Endothelial cell of umbilical vein (primary cell): ENCODE results near the gene PRDM16. TPM values are rescaled to one million over a fixed set of nuclear protein-coding genes. Genes with fewer than 3 reads are reported as not detected.

ENCODE experiments used
- BruUV-seq: library from RNA; stranded (reverse); fragments of 400-500 nt; replicated peaks from 2 replicates; lab custom pipeline; 2021; lab: Mats Ljungman, UMichigan
- CTCF ChIA-PET: fragments of 300-600, 350-600 bp; sonication (Branson Sonifier 250); formaldehyde crosslinking; loops from one replicate; lab custom pipeline; 2021; ENCODE audit warnings: antibody characterized with exemption, inconsistent platforms; lab: Charles Lee
- POLR2A ChIA-PET: fragments of 300-600, 350-600 bp; sonication (Branson Sonifier 250); formaldehyde crosslinking; loops from one replicate; lab custom pipeline; 2021; ENCODE audit warnings: antibody characterized with exemption, inconsistent platforms; lab: Charles Lee
- DNase-seq: peaks from one replicate; pipeline ENCODE4 v3.0.0-alpha.2; 2011; ENCODE audit warnings: low read depth, low spot score
- FAIRE-seq: peaks from 2 replicates; lab custom pipeline; 2011; peaks lifted over from hg19 to GRCh38; lab: Jason Lieb, UNC
- H2AFZ ChIP-seq: 2 replicates; pipeline ENCODE4 v1.6.0; 2012; ENCODE audit warnings: low read depth, low read length, control low read depth, inconsistent platforms
- H3K27ac ChIP-seq: 2 replicates; pipeline ENCODE4 v1.5.1; 2011; ENCODE audit warnings: low read depth, mild to moderate bottlenecking, control low read depth, low read length, moderate library complexity; ENCODE audit not compliant: insufficient read depth
- H3K27me3 ChIP-seq, 2 experiments: 2 replicates each; pipeline versions ENCODE4 v1.6.0 to v1.6.1; 2011; ENCODE audit warnings: low read length in 2 of 2, mixed read lengths in 1 of 2; ENCODE audit not compliant: control insufficient read depth in 2 of 2, insufficient read depth in 2 of 2
- H3K36me3 ChIP-seq, 2 experiments: 2 replicates in 1 of 2; 3 replicates in 1 of 2; pipeline ENCODE4 v1.5.1; 2011; ENCODE audit warnings: low read length in 2 of 2, mild to moderate bottlenecking in 1 of 2, moderate library complexity in 1 of 2; ENCODE audit not compliant: control insufficient read depth in 2 of 2, insufficient read depth in 2 of 2; ENCODE audit errors: extremely low read depth in 1 of 2
- H3K4me1 ChIP-seq: 3 replicates; pipeline ENCODE4 v1.5.1; 2011; ENCODE audit warnings: mild to moderate bottlenecking, low read length; ENCODE audit not compliant: control insufficient read depth, insufficient read depth; ENCODE audit errors: extremely low read depth
- H3K4me2 ChIP-seq: 2 replicates; pipeline ENCODE4 v1.6.1; 2011; ENCODE audit warnings: low read length, control low read depth, mixed read lengths; ENCODE audit not compliant: insufficient read depth
- H3K4me3 ChIP-seq, 3 experiments: fragments of 200-600 bp in 1 of 3; sonication (generic), shearing (Covaris generic) in 1 of 3; replicated peaks in 1 of 3; 2 replicates each; pipeline ENCODE4 v1.5.1; 2011 to 2016; ENCODE audit warnings: control low read depth in 3 of 3, low read length in 3 of 3, mild to moderate bottlenecking in 2 of 3, inconsistent platforms in 1 of 3, low read depth in 1 of 3, moderate library complexity in 1 of 3; ENCODE audit not compliant: insufficient read depth in 1 of 3
- H3K79me2 ChIP-seq: 2 replicates; pipeline ENCODE4 v1.6.0; 2012; ENCODE audit warnings: low read length, inconsistent platforms; ENCODE audit not compliant: control insufficient read depth, insufficient read depth
- H3K9ac ChIP-seq: replicated peaks from 2 replicates; pipeline ENCODE3; 2011; ENCODE audit warnings: low read length, control low read depth; ENCODE audit not compliant: insufficient read depth; ENCODE audit errors: extremely low read depth
- H3K9me1 ChIP-seq: replicated peaks from 3 replicates; pipeline ENCODE4 v1.6.0; 2011; ENCODE audit warnings: mild to moderate bottlenecking, low read length; ENCODE audit not compliant: control insufficient read depth, insufficient read depth; ENCODE audit errors: extremely low read depth
- H3K9me3 ChIP-seq: replicated peaks from 2 replicates; pipeline ENCODE4 v1.5.1; 2012; ENCODE audit warnings: low read length, inconsistent platforms; ENCODE audit not compliant: control insufficient read depth, insufficient read depth
- H4K20me1 ChIP-seq: replicated peaks from 2 replicates; pipeline ENCODE3; 2011; ENCODE audit warnings: mild to moderate bottlenecking, low read length; ENCODE audit not compliant: control insufficient read depth, insufficient read depth; ENCODE audit errors: extremely low read depth
- EZH2 ChIP-seq: IDR thresholded peaks from 2 replicates; pipeline ENCODE4 v1.6.1; 2012; ENCODE audit warnings: borderline replicate concordance, low read depth, mild to moderate bottlenecking, moderate library complexity, low read length, inconsistent platforms; ENCODE audit not compliant: severe bottlenecking
- FOS ChIP-seq: IDR thresholded peaks from 2 replicates; pipeline ENCODE4 v1.6.1; 2011; ENCODE audit warnings: mild to moderate bottlenecking, low read length, moderate library complexity, borderline replicate concordance; ENCODE audit not compliant: insufficient read depth
- GATA2 ChIP-seq: IDR thresholded peaks from 2 replicates; pipeline ENCODE4 v1.7.0; 2011; ENCODE audit warnings: low read depth, mild to moderate bottlenecking, moderate library complexity, mixed read lengths, low read length; ENCODE audit not compliant: insufficient read length, insufficient read depth
- JUN ChIP-seq: IDR thresholded peaks from 2 replicates; pipeline ENCODE4 v1.6.1; 2011; ENCODE audit warnings: borderline replicate concordance, low read depth; ENCODE audit not compliant: insufficient read length, insufficient read depth
- MAX ChIP-seq: IDR thresholded peaks from 2 replicates; pipeline ENCODE4 v1.6.1; 2011; ENCODE audit not compliant: insufficient read depth, insufficient read length
- MYC ChIP-seq: IDR thresholded peaks from one replicate; pipeline ENCODE4 v1.6.1; 2011; ENCODE audit warnings: mild to moderate bottlenecking, low read depth, low read length
- POLR2A ChIP-seq: IDR thresholded peaks from 2 replicates; pipeline ENCODE4 v1.6.1; 2012; ENCODE audit warnings: low read depth, mild to moderate bottlenecking, control low read depth, low read length
- POLR2AphosphoS5 ChIP-seq: IDR thresholded peaks from 2 replicates; pipeline ENCODE4 v1.6.1; 2012; ENCODE audit warnings: low read depth, mild to moderate bottlenecking, control low read depth, low read length, moderate library complexity; ENCODE audit not compliant: insufficient read depth
- dilution Hi-C: fragments of 300-500 bp; cut with MboI; formaldehyde crosslinking; loops from one replicate; pipeline ENCODE4 v1.15.0; 2019; ENCODE audit warnings: low sequenced_read_pairs; ENCODE audit not compliant: extremely low pct_ligation_motif_present
- intact Hi-C: fragments of 100-400 bp; cut with micrococcal nuclease; formaldehyde crosslinking; loops from one replicate; pipeline ENCODE4 v1.10.0; 2022
- polyA plus RNA-seq, 4 experiments: library from polyadenylated mRNA; depleted of rRNA in 3 of 4; stranded (reverse) in 3 of 4; unstranded in 1 of 4; fragments of >200 nt; gene quantifications; 2 replicates each; pipeline versions ENCODE4 v1.2.1 to v1.2.3, GENCODE V29; 2011 to 2012; ENCODE audit warnings: missing spikeins in 1 of 4
- total RNA-seq: library from RNA; stranded (reverse); gene quantifications from 2 replicates; pipeline ENCODE4 v1.2.3, GENCODE V29; 2021
- TF ChIP-seq, protein P1 (sequence below), 2 donors: IDR thresholded peaks; 1 replicate in 1 of 2; 2 replicates in 1 of 2; pipeline ENCODE4 v1.5.1; 2011; ENCODE audit warnings: low read length in 2 of 2, mild to moderate bottlenecking in 2 of 2, moderate library complexity in 2 of 2, control low read depth in 1 of 2, inconsistent platforms in 1 of 2, low read depth in 1 of 2; ENCODE audit not compliant: insufficient read depth in 1 of 2; ENCODE audit errors: extremely low read depth in 1 of 2

PRDM16 gene
- total and polyA plus RNA-seq, 2 donors (not counting 3 experiments of a cell fraction or from before 2014, with no cell fraction given) = not detected

- Histone ChIP-seq H2AFZ (no peak overlapping the region), H3K36me3 (no peaks in the 10 kb centered on the region), H3K4me2 (no peak overlapping the region), H3K9ac (no peak overlapping the region), H3K4me3 (no peak overlapping the region), H3K79me2 (no peaks in the 10 kb centered on the region), H3K9me3 (no peaks in the 10 kb centered on the region), H3K4me1 (no peaks in the 10 kb centered on the region), H3K9me1 (no peaks in the 10 kb centered on the region), H3K27me3 (no peaks in the 10 kb centered on the region), H3K27ac (no peak overlapping the region), H4K20me1 (no peaks in the 10 kb centered on the region)
- no peak for FAIRE-seq
- dilution Hi-C loops (no loop called here), intact Hi-C loops (no loop called here)
- ChIA-PET CTCF (no interaction called here), POLR2A (no interaction called here)
- TF ChIP-seq POLR2A (no peak), POLR2AphosphoS5 (no peak), FOS (no peak)
- BruUV-seq = no TSS peak
- DNase-seq = no peak
Observed at GRCh38 chr1:3167255-3167654, 98.3 kb downstream of the PRDM16 start.

DNA sequence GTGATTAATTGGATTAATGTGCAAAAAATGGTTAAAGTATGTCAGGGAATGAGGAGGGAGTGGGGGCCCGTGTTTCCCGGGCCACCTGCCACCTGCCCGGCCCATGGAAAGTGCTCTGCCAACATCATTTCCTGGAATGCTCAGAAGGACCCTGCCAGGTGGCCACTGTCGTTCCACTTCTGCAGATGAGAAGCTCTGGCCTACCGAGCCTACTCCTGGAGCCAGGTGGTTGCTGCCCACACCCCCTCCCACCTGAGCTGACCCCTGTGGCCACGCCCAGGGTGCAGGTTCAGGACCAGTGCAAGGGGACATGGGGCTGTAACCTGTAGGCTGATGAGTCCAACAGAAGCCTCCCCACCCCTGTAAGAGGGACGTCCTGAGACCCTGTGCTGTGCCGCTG lies 99.7 kb downstream of the PRDM16 start:
- DNase-seq (no peak), FAIRE-seq (no peak)
- H3K27me3 ChIP-seq = no peaks in the 10 kb centered on the region
- no peaks in the 10 kb centered on the region for H3K9me3 ChIP-seq
- ChIA-PET POLR2A (no interaction called here), CTCF (no interaction called here)
- TF ChIP-seq FOS (no peak), POLR2AphosphoS5 (no peak), MYC (no peak), EZH2 (no peak), POLR2A (no peak), JUN (no peak), GATA2 (no peak), MAX (no peak)
- TF ChIP-seq, protein P1, sequence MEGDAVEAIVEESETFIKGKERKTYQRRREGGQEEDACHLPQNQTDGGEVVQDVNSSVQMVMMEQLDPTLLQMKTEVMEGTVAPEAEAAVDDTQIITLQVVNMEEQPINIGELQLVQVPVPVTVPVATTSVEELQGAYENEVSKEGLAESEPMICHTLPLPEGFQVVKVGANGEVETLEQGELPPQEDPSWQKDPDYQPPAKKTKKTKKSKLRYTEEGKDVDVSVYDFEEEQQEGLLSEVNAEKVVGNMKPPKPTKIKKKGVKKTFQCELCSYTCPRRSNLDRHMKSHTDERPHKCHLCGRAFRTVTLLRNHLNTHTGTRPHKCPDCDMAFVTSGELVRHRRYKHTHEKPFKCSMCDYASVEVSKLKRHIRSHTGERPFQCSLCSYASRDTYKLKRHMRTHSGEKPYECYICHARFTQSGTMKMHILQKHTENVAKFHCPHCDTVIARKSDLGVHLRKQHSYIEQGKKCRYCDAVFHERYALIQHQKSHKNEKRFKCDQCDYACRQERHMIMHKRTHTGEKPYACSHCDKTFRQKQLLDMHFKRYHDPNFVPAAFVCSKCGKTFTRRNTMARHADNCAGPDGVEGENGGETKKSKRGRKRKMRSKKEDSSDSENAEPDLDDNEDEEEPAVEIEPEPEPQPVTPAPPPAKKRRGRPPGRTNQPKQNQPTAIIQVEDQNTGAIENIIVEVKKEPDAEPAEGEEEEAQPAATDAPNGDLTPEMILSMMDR (IDR thresholded peaks at IDR 0.05; ENCODE audit: extremely low read depth in 1 of 2, insufficient read depth in 1 of 2, low read depth in 1 of 2, low read length in 2 of 2) = no peak
- no peaks in the 10 kb centered on the region for H4K20me1 ChIP-seq
- H3K4me2 ChIP-seq = no peak overlapping the region
- H3K79me2 ChIP-seq = no peaks in the 10 kb centered on the region
- intact Hi-C loops (no loop called here), dilution Hi-C loops (no loop called here)
- no TSS peak for BruUV-seq
- no peak overlapping the region for H3K27ac ChIP-seq
- no peaks in the 10 kb centered on the region for H3K36me3 ChIP-seq
- H2AFZ ChIP-seq = no peak overlapping the region
- H3K4me3 ChIP-seq = no peak overlapping the region
- no peak overlapping the region for H3K9ac ChIP-seq
- H3K4me1 ChIP-seq = no peaks in the 10 kb centered on the region
- H3K9me1 ChIP-seq = no peaks in the 10 kb centered on the region
